ENCODE data around the gene GPR22.

The GPR22 gene

GRCh38 chr7:107469929-107470328 lies at the start of gene GPR22:
Gene GPR22 (plus strand): TSS chr7:107470057. CDS start chr7:107474061, 4,004 bp downstream.
- peaks cover 0 to 4% (median 0%) of the 10 kb centered on the region in 5 donors for H3K36me3 ChIP-seq (ENCODE audit: control insufficient read depth in 5 of 5, insufficient read depth in 5 of 5, low read length in 5 of 5)
- peaks cover 0 to 3% (median 0%) of the 10 kb centered on the region in 5 donors for H3K4me1 ChIP-seq (ENCODE audit: control insufficient read depth in 5 of 5, insufficient read depth in 5 of 5, low read length in 5 of 5)
- no peak within 1 kb of the TSS for H3K27ac ChIP-seq (ENCODE audit: low read depth, low read length)
- H3K27me3 ChIP-seq (ENCODE audit: control insufficient read depth in 5 of 5, insufficient read depth in 4 of 5, low read length in 5 of 5), result no peaks in the 10 kb centered on the region
- H3K9ac ChIP-seq (ENCODE audit: low read length in 5 of 5), result no peak within 1 kb of the TSS
- H3K4me3 ChIP-seq (ENCODE audit: low read depth in 1 of 5, low read length in 5 of 5), result no peak within 1 kb of the TSS
- no peaks in the 10 kb centered on the region for H3K9me3 ChIP-seq (ENCODE audit: control insufficient read depth in 5 of 5, low read length in 5 of 5)

- Histone ChIP-seq H3K4me1 (ENCODE audit: control insufficient read depth in 5 of 5, insufficient read depth in 5 of 5, low read length in 5 of 5) (no peaks in the 10 kb centered on the region), H3K27ac (ENCODE audit: low read depth, low read length) (no peak overlapping the region), H3K27me3 (ENCODE audit: control insufficient read depth in 5 of 5, insufficient read depth in 4 of 5, low read length in 5 of 5) (no peaks in the 10 kb centered on the region), H3K36me3 (ENCODE audit: control insufficient read depth in 5 of 5, insufficient read depth in 5 of 5, low read length in 5 of 5) (peaks cover 0 to 3% (median 0%) of the 10 kb centered on the region in 5 donors), H3K9ac (ENCODE audit: low read length in 5 of 5) (no peak overlapping the region), H3K9me3 (ENCODE audit: control insufficient read depth in 5 of 5, low read length in 5 of 5) (peaks cover 0 to 3% (median 0%) of the 10 kb centered on the region in 5 donors), H3K4me3 (ENCODE audit: low read depth in 1 of 5, low read length in 5 of 5) (no peak overlapping the region)
These were observed 42.4 kb upstream of the GPR22 start for GRCh38 chr7:107427462-107427861.

GRCh38 chr7:107428642-107429041 lies 41.2 kb upstream of the GPR22 start:
- Histone ChIP-seq H3K9ac (ENCODE audit: low read length in 5 of 5) (no peak overlapping the region), H3K27me3 (ENCODE audit: control insufficient read depth in 5 of 5, insufficient read depth in 4 of 5, low read length in 5 of 5) (no peaks in the 10 kb centered on the region), H3K27ac (ENCODE audit: low read depth, low read length) (no peak overlapping the region), H3K4me1 (ENCODE audit: control insufficient read depth in 5 of 5, insufficient read depth in 5 of 5, low read length in 5 of 5) (no peaks in the 10 kb centered on the region), H3K4me3 (ENCODE audit: low read depth in 1 of 5, low read length in 5 of 5) (no peak overlapping the region), H3K36me3 (ENCODE audit: control insufficient read depth in 5 of 5, insufficient read depth in 5 of 5, low read length in 5 of 5) (peaks cover 0 to 3% (median 0%) of the 10 kb centered on the region in 5 donors), H3K9me3 (ENCODE audit: control insufficient read depth in 5 of 5, low read length in 5 of 5) (peaks cover 0 to 4% (median 0%) of the 10 kb centered on the region in 5 donors)

- Histone ChIP-seq H3K4me3 (ENCODE audit: low read depth in 1 of 5, low read length in 5 of 5) (no peak overlapping the region), H3K27me3 (ENCODE audit: control insufficient read depth in 5 of 5, insufficient read depth in 4 of 5, low read length in 5 of 5) (no peaks in the 10 kb centered on the region), H3K9ac (ENCODE audit: low read length in 5 of 5) (no peak overlapping the region), H3K36me3 (ENCODE audit: control insufficient read depth in 5 of 5, insufficient read depth in 5 of 5, low read length in 5 of 5) (peaks cover 0 to 3% (median 0%) of the 10 kb centered on the region in 5 donors), H3K9me3 (ENCODE audit: control insufficient read depth in 5 of 5, low read length in 5 of 5) (peaks cover 0 to 4% (median 0%) of the 10 kb centered on the region in 5 donors), H3K27ac (ENCODE audit: low read depth, low read length) (no peak overlapping the region), H3K4me1 (ENCODE audit: control insufficient read depth in 5 of 5, insufficient read depth in 5 of 5, low read length in 5 of 5) (no peaks in the 10 kb centered on the region)
These were observed 39.8 kb upstream of the GPR22 start for GRCh38 chr7:107430057-107430456.

- no peak overlapping the region for H3K27ac ChIP-seq (ENCODE audit: low read depth, low read length)
- no peaks in the 10 kb centered on the region for H3K27me3 ChIP-seq (ENCODE audit: control insufficient read depth in 5 of 5, insufficient read depth in 4 of 5, low read length in 5 of 5)
- H3K9me3 ChIP-seq (ENCODE audit: control insufficient read depth in 5 of 5, low read length in 5 of 5), result peaks cover 0 to 7% (median 3%) of the 10 kb centered on the region in 5 donors
- H3K4me3 ChIP-seq (ENCODE audit: low read depth in 1 of 5, low read length in 5 of 5), result no peak overlapping the region
- no peaks in the 10 kb centered on the region for H3K4me1 ChIP-seq (ENCODE audit: control insufficient read depth in 5 of 5, insufficient read depth in 5 of 5, low read length in 5 of 5)
- no peaks in the 10 kb centered on the region for H3K36me3 ChIP-seq (ENCODE audit: control insufficient read depth in 5 of 5, insufficient read depth in 5 of 5, low read length in 5 of 5)
- no peak overlapping the region for H3K9ac ChIP-seq (ENCODE audit: low read length in 5 of 5)
These were observed 37.6 kb upstream of the GPR22 start for GRCh38 chr7:107432261-107432660.

GRCh38 chr7:107435749-107436148 lies 34.1 kb upstream of the GPR22 start:
- peaks cover 0 to 7% (median 1%) of the 10 kb centered on the region in 5 donors for H3K9me3 ChIP-seq (ENCODE audit: control insufficient read depth in 5 of 5, low read length in 5 of 5)
- H3K27me3 ChIP-seq (ENCODE audit: control insufficient read depth in 5 of 5, insufficient read depth in 4 of 5, low read length in 5 of 5), result no peaks in the 10 kb centered on the region
- no peak overlapping the region for H3K9ac ChIP-seq (ENCODE audit: low read length in 5 of 5)
- H3K27ac ChIP-seq (ENCODE audit: low read depth, low read length), result no peak overlapping the region
- no peaks in the 10 kb centered on the region for H3K36me3 ChIP-seq (ENCODE audit: control insufficient read depth in 5 of 5, insufficient read depth in 5 of 5, low read length in 5 of 5)
- H3K4me3 ChIP-seq (ENCODE audit: low read depth in 1 of 5, low read length in 5 of 5), result no peak overlapping the region
- H3K4me1 ChIP-seq (ENCODE audit: control insufficient read depth in 5 of 5, insufficient read depth in 5 of 5, low read length in 5 of 5), result peaks cover 0 to 13% (median 4%) of the 10 kb centered on the region in 5 donors

GRCh38 chr7:107439025-107439424 lies 30.8 kb upstream of the GPR22 start:
- H3K27ac ChIP-seq (ENCODE audit: low read depth, low read length), result no peak overlapping the region
- peaks cover 0 to 16% (median 4%) of the 10 kb centered on the region in 5 donors for H3K4me1 ChIP-seq (ENCODE audit: control insufficient read depth in 5 of 5, insufficient read depth in 5 of 5, low read length in 5 of 5)
- no peaks in the 10 kb centered on the region for H3K36me3 ChIP-seq (ENCODE audit: control insufficient read depth in 5 of 5, insufficient read depth in 5 of 5, low read length in 5 of 5)
- H3K9me3 ChIP-seq (ENCODE audit: control insufficient read depth in 5 of 5, low read length in 5 of 5), result peaks cover 0 to 7% (median 0%) of the 10 kb centered on the region in 5 donors
- H3K27me3 ChIP-seq (ENCODE audit: control insufficient read depth in 5 of 5, insufficient read depth in 4 of 5, low read length in 5 of 5), result no peaks in the 10 kb centered on the region
- no peak overlapping the region for H3K9ac ChIP-seq (ENCODE audit: low read length in 5 of 5)
- H3K4me3 ChIP-seq (ENCODE audit: low read depth in 1 of 5, low read length in 5 of 5), result no peak overlapping the region

GRCh38 chr7:107441581-107442422 lies 28.1 kb upstream of the GPR22 start:
- H3K4me1 ChIP-seq (ENCODE audit: control insufficient read depth in 5 of 5, insufficient read depth in 5 of 5, low read length in 5 of 5), result peaks cover 0 to 16% (median 4%) of the 10 kb centered on the region in 5 donors
- H3K9ac ChIP-seq (ENCODE audit: low read length in 5 of 5), result no peak overlapping the region
- no peak overlapping the region for H3K27ac ChIP-seq (ENCODE audit: low read depth, low read length)
- no peak overlapping the region for H3K4me3 ChIP-seq (ENCODE audit: low read depth in 1 of 5, low read length in 5 of 5)
- peaks cover 0 to 4% (median 0%) of the 10 kb centered on the region in 5 donors for H3K9me3 ChIP-seq (ENCODE audit: control insufficient read depth in 5 of 5, low read length in 5 of 5)
- H3K36me3 ChIP-seq (ENCODE audit: control insufficient read depth in 5 of 5, insufficient read depth in 5 of 5, low read length in 5 of 5), result no peaks in the 10 kb centered on the region
- H3K27me3 ChIP-seq (ENCODE audit: control insufficient read depth in 5 of 5, insufficient read depth in 4 of 5, low read length in 5 of 5), result no peaks in the 10 kb centered on the region

- H3K9ac ChIP-seq (ENCODE audit: low read length in 5 of 5), result no peak overlapping the region
- no peak overlapping the region for H3K27ac ChIP-seq (ENCODE audit: low read depth, low read length)
- H3K27me3 ChIP-seq (ENCODE audit: control insufficient read depth in 5 of 5, insufficient read depth in 4 of 5, low read length in 5 of 5), result no peaks in the 10 kb centered on the region
- no peak overlapping the region for H3K4me3 ChIP-seq (ENCODE audit: low read depth in 1 of 5, low read length in 5 of 5)
- peaks cover 0 to 4% (median 0%) of the 10 kb centered on the region in 5 donors for H3K9me3 ChIP-seq (ENCODE audit: control insufficient read depth in 5 of 5, low read length in 5 of 5)
- H3K36me3 ChIP-seq (ENCODE audit: control insufficient read depth in 5 of 5, insufficient read depth in 5 of 5, low read length in 5 of 5), result no peaks in the 10 kb centered on the region
- peaks cover 0 to 16% (median 4%) of the 10 kb centered on the region in 5 donors for H3K4me1 ChIP-seq (ENCODE audit: control insufficient read depth in 5 of 5, insufficient read depth in 5 of 5, low read length in 5 of 5)
These were observed 27.2 kb upstream of the GPR22 start for GRCh38 chr7:107442678-107443077.

GRCh38 chr7:107446531-107446930 lies 23.3 kb upstream of the GPR22 start:
- no peak overlapping the region for H3K9ac ChIP-seq (ENCODE audit: low read length in 5 of 5)
- H3K36me3 ChIP-seq (ENCODE audit: control insufficient read depth in 5 of 5, insufficient read depth in 5 of 5, low read length in 5 of 5), result peaks cover 0 to 5% (median 3%) of the 10 kb centered on the region in 5 donors
- H3K4me1 ChIP-seq (ENCODE audit: control insufficient read depth in 5 of 5, insufficient read depth in 5 of 5, low read length in 5 of 5), result peaks cover 0 to 3% (median 0%) of the 10 kb centered on the region in 5 donors
- H3K27me3 ChIP-seq (ENCODE audit: control insufficient read depth in 5 of 5, insufficient read depth in 4 of 5, low read length in 5 of 5), result no peaks in the 10 kb centered on the region
- H3K27ac ChIP-seq (ENCODE audit: low read depth, low read length), result no peak overlapping the region
- peaks cover 0 to 4% (median 0%) of the 10 kb centered on the region in 5 donors for H3K9me3 ChIP-seq (ENCODE audit: control insufficient read depth in 5 of 5, low read length in 5 of 5)
- no peak overlapping the region for H3K4me3 ChIP-seq (ENCODE audit: low read depth in 1 of 5, low read length in 5 of 5)
